B cell (primary cell): ENCODE data around the gene AZU1. TPM values are rescaled to one million over a fixed set of nuclear protein-coding genes. Genes with fewer than 3 reads are reported as not detected.

ENCODE experiments used
- ATAC-seq: fragments of 200-7000 bp; cut with Tn5 transposase; one replicate; pipeline ENCODE4 v1.10.0; 2021; ENCODE audit warnings: low read depth, mild to moderate bottlenecking, moderate number of reproducible peaks, moderate library complexity
- CTCF ChIA-PET: fragments of 350-600 bp; sonication (Branson Sonifier 250); formaldehyde crosslinking; loops from one replicate; lab custom pipeline; 2021; ENCODE audit warnings: antibody characterized with exemption, inconsistent platforms; lab: Charles Lee
- POLR2A ChIA-PET: fragments of 350-600 bp; sonication (Branson Sonifier 250); formaldehyde crosslinking; loops from one replicate; lab custom pipeline; 2021; ENCODE audit warnings: antibody characterized with exemption; lab: Charles Lee
- DNase-seq: peaks from one replicate; pipeline ENCODE4 v3.0.0; 2013
- H2AFZ ChIP-seq: 2 replicates; pipeline ENCODE4 v1.6.1; 2012; ENCODE audit warnings: mild to moderate bottlenecking, low read depth, low read length; ENCODE audit not compliant: insufficient read depth, poor library complexity, severe bottlenecking
- H3K27ac ChIP-seq, 2 donors: 1 replicate in 1 of 2; 2 replicates in 1 of 2; pipeline ENCODE4 v1.5.1; 2012 to 2013; ENCODE audit warnings: low read length in 2 of 2, mild to moderate bottlenecking in 2 of 2, moderate library complexity in 1 of 2
- H3K27me3 ChIP-seq, 4 experiments: fragments of 200-600 bp in 1 of 4; sonication (generic) in 1 of 4; replicated peaks in 1 of 4; 1 replicate in 2 of 4; 2 replicates in 2 of 4; pipeline versions ENCODE4 v1.6.1 to v1.7.0; 2013 to 2016; ENCODE audit warnings: low read length in 3 of 4, mild to moderate bottlenecking in 2 of 4, mixed read lengths in 1 of 4, moderate library complexity in 1 of 4; ENCODE audit not compliant: insufficient read depth in 4 of 4, control insufficient read depth in 3 of 4; ENCODE audit errors: control extremely low read depth in 1 of 4
- H3K36me3 ChIP-seq, 2 experiments: replicated peaks in 1 of 2; 1 replicate in 1 of 2; 2 replicates in 1 of 2; pipeline versions ENCODE4 v1.6.1 to v1.7.1; 2013; ENCODE audit warnings: low read length in 1 of 2; ENCODE audit not compliant: insufficient read depth in 2 of 2, control insufficient read depth in 1 of 2; ENCODE audit errors: control extremely low read depth in 1 of 2, extremely low read depth in 1 of 2
- H3K4me1 ChIP-seq, 2 donors: fragments of 200-600 bp in 1 of 2; sonication (generic) in 1 of 2; 1 replicate in 1 of 2; 2 replicates in 1 of 2; pipeline versions ENCODE4 v1.5.1 to v1.6.1; 2013 to 2017; ENCODE audit warnings: low read length in 2 of 2; ENCODE audit not compliant: control insufficient read depth in 2 of 2, insufficient read depth in 2 of 2
- H3K4me2 ChIP-seq: replicated peaks from 2 replicates; pipeline ENCODE3; 2012; ENCODE audit warnings: mild to moderate bottlenecking, low read depth, low read length; ENCODE audit not compliant: poor library complexity, severe bottlenecking
- H3K4me3 ChIP-seq, 5 experiments: fragments of 200-600 bp in 1 of 5; sonication (generic) in 1 of 5; 1 replicate in 3 of 5; 2 replicates in 2 of 5; pipeline versions ENCODE4 v1.5.1 to v1.7.0; 2011 to 2016; ENCODE audit warnings: low read length in 4 of 5, mild to moderate bottlenecking in 4 of 5, low read depth in 2 of 5, control low read depth in 1 of 5, moderate library complexity in 1 of 5; ENCODE audit not compliant: insufficient read depth in 1 of 5; ENCODE audit errors: control extremely low read depth in 1 of 5, extremely low read depth in 1 of 5
- H3K79me2 ChIP-seq: fragments of 200-600 bp; sonication (generic); one replicate; pipeline ENCODE4 v1.6.0; 2016; ENCODE audit warnings: low read length; ENCODE audit not compliant: control insufficient read depth, insufficient read depth
- H3K9ac ChIP-seq: fragments of 200-600 bp; sonication (generic); 2 replicates; pipeline ENCODE4 v1.6.1; 2017; ENCODE audit warnings: mild to moderate bottlenecking, low read length, moderate library complexity
- H3K9me3 ChIP-seq, 3 donors: one replicate each; pipeline versions ENCODE4 v1.6.1 to v1.7.1; 2013; ENCODE audit warnings: low read length in 2 of 3; ENCODE audit not compliant: control insufficient read depth in 2 of 3, insufficient read depth in 1 of 3; ENCODE audit errors: control extremely low read depth in 1 of 3
- H4K20me1 ChIP-seq: 2 replicates; pipeline ENCODE4 v1.6.0; 2012; ENCODE audit warnings: mild to moderate bottlenecking, low read length; ENCODE audit not compliant: insufficient read depth, control insufficient read depth, poor library complexity, severe bottlenecking
- H3K27ac Mint-ChIP-seq: one replicate; pipeline ENCODE4 v1.8.0; 2021; ENCODE audit warnings: mixed read lengths
- H3K27me3 Mint-ChIP-seq: one replicate; pipeline ENCODE4 v1.8.0; 2021; ENCODE audit warnings: mixed read lengths
- H3K4me1 Mint-ChIP-seq: one replicate; pipeline ENCODE4 v1.8.0; 2021; ENCODE audit warnings: mixed read lengths
- H3K4me3 Mint-ChIP-seq: one replicate; pipeline ENCODE4 v1.8.0; 2021; ENCODE audit warnings: mixed read lengths
- H3K9me3 Mint-ChIP-seq: one replicate; pipeline ENCODE4 v1.8.0; 2022; ENCODE audit warnings: mixed read lengths; ENCODE audit not compliant: insufficient read depth
- CTCF ChIP-seq: fragments of 200-600 bp; IDR thresholded peaks from one replicate; pipeline ENCODE4 v1.8.0; 2022; ENCODE audit warnings: antibody characterized with exemption, mild to moderate bottlenecking
- EZH2 ChIP-seq: IDR thresholded peaks from 2 replicates; pipeline ENCODE4 v1.6.1; 2012; ENCODE audit warnings: borderline replicate concordance, low read depth, mild to moderate bottlenecking, moderate library complexity, low read length; ENCODE audit not compliant: insufficient read depth, poor library complexity, severe bottlenecking
- WGBS: methylation state at CpG from one replicate; pipeline ENCODE4 v1.1.5; 2013; ENCODE audit warnings: missing lambda C conversion rate; ENCODE audit not compliant: insufficient coverage; 5-methylcytosine and 5-hydroxymethylcytosine counted together
- intact Hi-C: fragments of 100-400 bp; cut with micrococcal nuclease; formaldehyde crosslinking; loops from one replicate; pipeline ENCODE4 v1.10.0; 2022
- polyA plus RNA-seq: library from polyadenylated mRNA; depleted of rRNA; stranded (reverse); fragments of >200 nt; gene quantifications from 2 replicates; pipeline ENCODE4 v1.2.3, GENCODE V29; 2012
- total RNA-seq, 2 donors: library from RNA; stranded (reverse); fragments of 120-200 nt in 1 of 2; gene quantifications; 1 replicate in 1 of 2; 2 replicates in 1 of 2; pipeline versions ENCODE4 v1.2.3 to v1.2.4, GENCODE V29; 2013 to 2022

Gene AZU1
- total and polyA plus RNA-seq, 2 donors (not counting 1 experiment from before 2014, with no cell fraction given) = 0.13 to 0.44 TPM

GRCh38 chr19:810883-811489, 16.7 kb upstream of the AZU1 start:
- H3K36me3 ChIP-seq = peaks cover 6 to 61% of the 10 kb centered on the region in 2 experiments
- Mint-ChIP-seq H3K4me1 (no peaks in the 10 kb centered on the region), H3K27me3 (no peaks in the 10 kb centered on the region), H3K4me3 (no peak overlapping the region), H3K9me3 (no peaks in the 10 kb centered on the region), H3K27ac (no peak overlapping the region)
- no peak for ATAC-seq
- H3K4me2 ChIP-seq = no peak overlapping the region
- TF ChIP-seq EZH2 = no peak
- no peak for DNase-seq
- H3K4me3 ChIP-seq = no peak overlapping the region
- H3K27ac ChIP-seq = no peak overlapping the region
- peaks cover 22% of the 10 kb centered on the region for H3K79me2 ChIP-seq
- H3K9ac ChIP-seq = no peak overlapping the region
- peaks cover 66% of the 10 kb centered on the region for H4K20me1 ChIP-seq
- H3K27me3 ChIP-seq = no peaks in the 10 kb centered on the region
- peaks cover 0 to 3% (median 0%) of the 10 kb centered on the region in 3 donors for H3K9me3 ChIP-seq
- no peak overlapping the region for H2AFZ ChIP-seq
- ChIA-PET CTCF (no interaction called here), POLR2A (interaction anchor here (0.5 kb wide), 1 partner anchor 9 kb away, joined by 7 read pairs; no protein-coding TSS in a partner anchor)
- H3K4me1 ChIP-seq = no peaks in the 10 kb centered on the region
- intact Hi-C loops = no loop called here
- WGBS = 94% methylated on average over 12 of the region's 25 CpGs

GRCh38 chr19:811506-812048, 16.1 kb upstream of the AZU1 start:
- Histone ChIP-seq H3K4me3 (no peak overlapping the region), H3K79me2 (peaks cover 19% of the 10 kb centered on the region), H3K9ac (no peak overlapping the region), H3K36me3 (peaks cover 6 to 59% of the 10 kb centered on the region in 2 experiments), H3K4me1 (no peaks in the 10 kb centered on the region), H2AFZ (no peak overlapping the region), H3K27me3 (no peaks in the 10 kb centered on the region), H3K4me2 (no peak overlapping the region), H3K27ac (no peak overlapping the region), H3K9me3 (peaks cover 0 to 3% (median 0%) of the 10 kb centered on the region in 3 donors), H4K20me1 (peaks cover 61% of the 10 kb centered on the region)
- intact Hi-C loops = no loop called here
- ChIA-PET POLR2A (interaction anchor here (0.5 kb wide), 1 partner anchor 10 kb away, joined by 7 read pairs; no protein-coding TSS in a partner anchor), CTCF (no interaction called here)
- Mint-ChIP-seq H3K9me3 (no peaks in the 10 kb centered on the region), H3K4me1 (no peaks in the 10 kb centered on the region), H3K27ac (no peak overlapping the region), H3K27me3 (no peaks in the 10 kb centered on the region), H3K4me3 (no peak overlapping the region)
- no peak for ATAC-seq
- TF ChIP-seq EZH2 = no peak
- no peak for TF ChIP-seq CTCF
- WGBS = 94% methylated on average over 15 of the region's 20 CpGs
- DNase-seq = no peak
